ENCODE results near the gene BOC.

- TF ChIP-seq REST (IDR thresholded peaks at IDR 0.05; ENCODE audit: low read depth): no peak
- TF ChIP-seq TCF12 (IDR thresholded peaks at IDR 0.05; ENCODE audit: low read depth): no peak
- peak; percentile 22; the same call in 1 of the 2 replicates for TF ChIP-seq EP300 (IDR thresholded peaks at IDR 0.05; ENCODE audit: borderline replicate concordance)
- no peak for TF ChIP-seq EGR1 (IDR thresholded peaks at IDR 0.05)
- TF ChIP-seq CEBPB (IDR thresholded peaks at IDR 0.05): no peak
- no peak for TF ChIP-seq YY1 (IDR thresholded peaks at IDR 0.05; ENCODE audit: low read depth)
- no peak for TF ChIP-seq RAD21 (IDR thresholded peaks at IDR 0.05; ENCODE audit: low read depth)
- no peak for TF ChIP-seq CREB1 (IDR thresholded peaks at IDR 0.05; ENCODE audit: low read depth)
Measured at GRCh38 chr3:113265231-113265630, 53.9 kb downstream of the BOC start.
